Activated naive CD4-positive, alpha-beta T cell treated with anti-CD3 and anti-CD28 coated beads for 36 hours (primary cell): ENCODE data around the gene DNAJC30. TPM values are rescaled to one million over a fixed set of nuclear protein-coding genes. Genes with fewer than 3 reads are reported as not detected.
"Not testable (repeated sequence)": the region's sequence is repeated elsewhere in the genome, so short reads cannot be mapped to it uniquely, and the experiment has no call there.

Source experiments
- CTCF ChIA-PET: fragments of 350-600 bp; sonication (Branson Sonifier 250); formaldehyde crosslinking; loops from one replicate; lab custom pipeline; 2021; ENCODE audit warnings: antibody characterized with exemption; lab: Charles Lee
- DNase-seq: peaks from one replicate; pipeline ENCODE4 v3.0.0-alpha.2; 2020
- H3K27ac Mint-ChIP-seq: one replicate; pipeline ENCODE4 v1.8.0; 2021; ENCODE audit warnings: mild to moderate bottlenecking, mixed read lengths
- H3K27me3 Mint-ChIP-seq: one replicate; pipeline ENCODE4 v1.8.0; 2021; ENCODE audit warnings: low read depth, mixed read lengths
- H3K36me3 Mint-ChIP-seq: one replicate; pipeline ENCODE4 v1.8.0; 2021; ENCODE audit warnings: low read depth, mixed read lengths
- H3K4me1 Mint-ChIP-seq: one replicate; pipeline ENCODE4 v1.8.0; 2021; ENCODE audit warnings: low read depth, mixed read lengths
- H3K4me3 Mint-ChIP-seq: one replicate; pipeline ENCODE4 v1.8.0; 2021; ENCODE audit warnings: mild to moderate bottlenecking, moderate library complexity, mixed read lengths
- H3K9me3 Mint-ChIP-seq: one replicate; pipeline ENCODE4 v1.8.0; 2021; ENCODE audit warnings: mixed read lengths
- intact Hi-C: fragments of 100-400 bp; cut with micrococcal nuclease; formaldehyde crosslinking; loops from one replicate; pipeline ENCODE4 v1.15.1; 2023
- total RNA-seq, 2 experiments: library from RNA; stranded (reverse); gene quantifications; one replicate each; pipeline ENCODE4 v1.2.3, GENCODE V29; 2021

DNAJC30 gene
- total RNA-seq, 2 experiments from 2014 or later = 4.2 to 4.4 TPM

DNA sequence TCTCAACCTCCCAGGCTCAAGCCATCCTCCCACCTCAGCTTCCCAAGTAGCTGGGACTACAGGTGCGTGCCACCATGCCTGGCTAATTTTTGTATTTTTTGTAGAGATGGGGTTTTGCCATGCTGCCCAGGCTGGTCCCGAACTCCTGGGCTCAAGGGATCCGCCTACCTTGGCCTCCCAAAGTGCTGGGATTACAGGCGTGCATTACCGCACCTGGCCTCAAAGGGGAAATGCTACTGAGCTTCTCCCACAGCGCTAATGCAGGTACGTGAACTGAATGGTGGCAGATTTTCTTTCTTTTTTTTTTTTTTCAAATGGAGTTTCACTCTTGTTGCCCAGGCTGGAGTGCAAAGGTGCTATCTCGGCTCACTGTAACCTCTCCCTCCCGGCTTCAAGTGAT is 7.2 kb downstream of the DNAJC30 start:
- Mint-ChIP-seq H3K4me1 (peaks cover 13% of the 10 kb centered on the region), H3K36me3 (peaks cover 21% of the 10 kb centered on the region)
- DNase-seq, intact Hi-C loops, H3K4me3 Mint-ChIP-seq, H3K27me3 Mint-ChIP-seq, H3K9me3 Mint-ChIP-seq, H3K27ac Mint-ChIP-seq: not testable (repeated sequence)
- CTCF ChIA-PET = interaction anchor here (1.3 kb wide), 1 partner anchor 25 kb away, joined by 4 read pairs; no protein-coding TSS in a partner anchor

DNA sequence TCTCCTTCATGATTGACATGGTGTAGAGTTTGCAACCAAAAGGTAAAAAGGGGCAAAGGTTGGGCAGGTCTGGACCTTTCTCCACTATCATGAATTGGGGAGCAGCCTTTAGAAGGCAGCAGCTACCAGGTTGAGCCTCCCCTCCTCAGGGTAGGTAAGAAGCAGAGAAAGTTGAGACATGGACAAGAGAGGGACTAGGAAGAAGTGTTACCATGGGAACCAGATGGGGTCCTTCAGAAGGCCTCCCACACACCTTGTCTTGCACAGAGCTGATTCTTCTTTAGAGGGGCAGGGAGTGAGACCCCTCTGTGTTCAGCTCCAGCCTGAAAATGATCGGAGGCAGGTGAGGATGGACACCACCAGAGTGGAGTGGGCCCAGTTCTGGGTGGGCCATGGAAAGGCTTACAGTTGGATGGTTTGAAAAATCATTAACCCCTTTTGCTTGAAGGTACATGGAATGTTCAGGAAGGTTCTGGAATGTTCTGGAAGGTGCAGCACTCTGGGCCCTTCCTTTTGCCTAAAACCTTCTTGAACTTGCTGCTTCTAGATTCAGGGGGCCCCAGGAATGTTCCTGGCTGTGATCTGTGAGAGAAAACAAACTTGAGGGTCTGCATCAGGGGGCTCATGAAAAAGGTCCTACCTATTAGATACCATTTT is 8.7 kb downstream of the DNAJC30 start:
- Mint-ChIP-seq H3K27ac (no peak overlapping the region), H3K9me3 (peaks cover 5% of the 10 kb centered on the region), H3K36me3 (peaks cover 18% of the 10 kb centered on the region), H3K27me3 (peaks cover 7% of the 10 kb centered on the region), H3K4me3 (no peak overlapping the region), H3K4me1 (peaks cover 3% of the 10 kb centered on the region)
- intact Hi-C loops = no loop called here
- DNase-seq = no peak
- CTCF ChIA-PET = interaction anchor here (1.3 kb wide), 1 partner anchor 26 kb away, joined by 4 read pairs; no protein-coding TSS in a partner anchor

DNA sequence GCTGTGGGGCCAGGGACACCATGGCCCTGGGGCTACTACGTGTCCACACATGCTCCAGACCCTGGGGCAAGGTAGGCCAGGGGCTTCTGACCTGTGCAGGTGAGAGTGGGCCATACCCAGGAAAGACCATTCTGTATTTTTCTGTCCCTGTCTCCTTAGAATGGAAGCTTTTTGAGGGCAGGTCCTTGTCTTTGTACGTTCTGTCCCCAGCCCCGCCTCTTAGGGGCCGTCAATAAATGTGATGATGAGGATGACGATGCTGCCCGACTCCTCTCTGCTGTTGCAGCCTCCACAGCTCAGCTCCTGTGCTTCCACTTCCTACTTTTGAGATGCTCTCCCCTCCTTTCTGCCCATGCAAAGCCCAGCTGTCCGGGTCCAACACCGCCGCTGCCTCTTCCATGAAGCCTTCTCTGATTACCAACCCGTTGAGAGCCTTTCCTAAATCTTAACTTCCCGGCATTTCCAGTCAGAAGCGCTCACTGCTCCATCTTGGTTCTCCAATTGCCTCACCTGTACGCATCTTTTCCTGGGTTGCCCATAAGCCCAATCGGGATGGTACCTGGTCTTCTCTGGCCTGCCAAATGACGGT is 11.3 kb downstream of the DNAJC30 start:
- no peak for DNase-seq
- Mint-ChIP-seq H3K4me1 (peaks cover 6% of the 10 kb centered on the region), H3K36me3 (no peaks in the 10 kb centered on the region), H3K9me3 (no peaks in the 10 kb centered on the region), H3K27ac (no peak overlapping the region), H3K27me3 (peaks cover 16% of the 10 kb centered on the region), H3K4me3 (no peak overlapping the region)
- CTCF ChIA-PET = interaction anchor here (1.2 to 1.5 kb wide), 2 partner anchors 65 kb away, joined by 3 to 4 read pairs; no protein-coding TSS in a partner anchor
- intact Hi-C loops = no loop called here

DNA sequence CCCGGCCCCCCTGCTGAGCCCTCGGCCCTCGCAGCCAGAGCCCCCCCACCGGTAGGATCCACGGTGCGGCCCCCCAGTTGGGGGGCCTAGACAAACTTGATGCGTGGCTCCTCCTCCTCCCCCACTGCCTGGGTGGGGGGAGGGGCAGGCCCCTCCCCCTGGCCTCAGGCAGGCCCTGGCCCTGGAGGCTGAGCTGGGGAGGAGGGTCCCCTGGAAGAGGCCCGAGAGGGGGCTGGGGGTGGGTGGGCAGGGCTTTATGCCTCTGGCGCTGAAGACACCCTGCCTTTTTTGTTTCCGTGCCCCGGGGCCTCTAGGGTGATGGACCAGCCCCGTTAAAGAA is 12.0 kb downstream of the DNAJC30 start:
- Mint-ChIP-seq H3K4me1 (peaks cover 6% of the 10 kb centered on the region), H3K36me3 (no peaks in the 10 kb centered on the region), H3K9me3 (no peaks in the 10 kb centered on the region), H3K4me3 (no peak overlapping the region), H3K27me3 (peaks cover 16% of the 10 kb centered on the region), H3K27ac (no peak overlapping the region)
- DNase-seq = no peak
- intact Hi-C loops = no loop called here
- CTCF ChIA-PET = interaction anchor here (0.5 to 1.5 kb wide), 2 partner anchors 64 to 136 kb away, joined by 3 to 4 read pairs; no protein-coding TSS in a partner anchor

DNA sequence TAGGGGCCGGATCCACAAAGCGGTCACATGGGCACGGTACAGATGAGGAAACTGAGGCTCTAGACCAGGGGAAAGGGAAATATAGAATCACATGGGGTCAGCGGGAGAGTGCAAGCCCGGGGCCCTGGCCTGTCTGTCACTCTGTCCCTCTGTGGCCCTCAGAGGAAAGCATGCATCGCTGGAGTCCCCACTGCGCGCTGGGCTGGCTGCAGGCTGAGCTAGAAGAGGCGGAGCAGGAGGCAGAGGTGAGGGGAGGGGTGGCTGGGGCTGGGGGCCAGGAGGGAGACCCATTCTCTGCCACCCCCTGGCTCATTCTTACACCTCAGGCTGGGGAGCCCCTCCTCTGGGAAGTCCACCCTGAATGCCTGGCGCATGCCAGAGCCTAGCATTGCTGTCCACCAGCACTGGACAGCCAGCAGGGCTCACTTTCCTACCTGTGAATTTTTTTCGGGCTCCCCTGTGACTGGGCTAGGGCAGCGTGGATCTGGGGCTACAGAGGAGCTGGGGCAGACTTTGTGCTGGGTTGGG is 13.3 kb downstream of the DNAJC30 start:
- Mint-ChIP-seq H3K9me3 (no peaks in the 10 kb centered on the region), H3K4me3 (no peak overlapping the region), H3K36me3 (no peaks in the 10 kb centered on the region), H3K27me3 (peaks cover 18% of the 10 kb centered on the region), H3K4me1 (peaks cover 8% of the 10 kb centered on the region), H3K27ac (no peak overlapping the region)
- CTCF ChIA-PET = interaction anchor here (2.2 kb wide), 1 partner anchor 63 kb away, joined by 11 read pairs; no protein-coding TSS in a partner anchor
- DNase-seq = no peak
- intact Hi-C loops = loop anchor here (5.0 kb wide), 1 partner anchor 172 kb away; the partner anchor contains the start of gene METTL27

DNA sequence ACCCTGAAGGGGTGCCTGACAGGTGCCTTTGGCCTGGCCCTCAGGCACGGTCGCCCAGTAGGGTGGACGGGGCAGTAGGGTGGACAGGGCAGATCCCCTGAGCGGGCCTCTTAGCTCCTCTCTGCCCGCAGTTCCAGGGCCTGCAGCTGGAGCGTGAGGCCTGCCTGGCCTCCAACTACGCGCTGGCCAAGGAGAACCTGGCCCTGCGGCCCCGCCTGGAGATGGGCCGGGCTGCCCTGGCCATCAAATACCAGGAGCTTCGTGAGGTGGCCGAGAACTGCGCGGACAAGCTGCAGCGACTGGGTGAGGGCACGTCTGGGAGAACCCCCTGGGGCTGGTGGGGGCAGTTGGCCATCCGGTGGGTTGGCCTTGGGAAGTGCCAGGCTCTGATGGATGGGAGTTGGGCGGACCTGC is 14.0 kb downstream of the DNAJC30 start:
- H3K4me1 Mint-ChIP-seq = peaks cover 8% of the 10 kb centered on the region
- no peaks in the 10 kb centered on the region for H3K9me3 Mint-ChIP-seq
- CTCF ChIA-PET = interaction anchor here (1.5 to 2.2 kb wide), 3 partner anchors 22 to 64 kb away, joined by 4 to 11 read pairs (median 8); no protein-coding TSS in a partner anchor
- intact Hi-C loops = loop anchor here (5.0 kb wide), 1 partner anchor 173 kb away; the partner anchor contains the start of gene METTL27
- no peaks in the 10 kb centered on the region for H3K36me3 Mint-ChIP-seq
- no peak overlapping the region for H3K27ac Mint-ChIP-seq
- peaks cover 22% of the 10 kb centered on the region for H3K27me3 Mint-ChIP-seq
- H3K4me3 Mint-ChIP-seq = no peak overlapping the region
- no peak for DNase-seq

DNA sequence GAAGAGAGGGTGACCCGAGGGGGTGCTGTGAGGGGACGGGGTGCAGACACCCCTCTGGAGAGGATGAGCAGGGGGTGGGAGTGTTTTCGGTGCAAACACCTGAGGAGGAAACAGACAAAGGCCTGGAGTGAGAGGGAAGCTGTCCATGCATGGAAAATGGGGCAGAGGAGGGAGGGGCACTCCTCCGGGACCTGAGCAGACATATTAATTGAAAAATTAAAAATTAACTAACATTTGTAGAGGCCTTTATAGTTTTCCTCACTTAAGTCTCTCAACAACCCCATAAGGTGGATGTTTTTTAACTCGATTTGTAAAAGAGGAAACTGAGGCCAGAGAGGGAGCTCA is 14.4 kb downstream of the DNAJC30 start:
- H3K9me3 Mint-ChIP-seq = no peaks in the 10 kb centered on the region
- CTCF ChIA-PET = interaction anchor here (1.1 to 2.2 kb wide), 5 partner anchors 22 to 82 kb away, joined by 3 to 11 read pairs (median 4); no protein-coding TSS in a partner anchor

DNA sequence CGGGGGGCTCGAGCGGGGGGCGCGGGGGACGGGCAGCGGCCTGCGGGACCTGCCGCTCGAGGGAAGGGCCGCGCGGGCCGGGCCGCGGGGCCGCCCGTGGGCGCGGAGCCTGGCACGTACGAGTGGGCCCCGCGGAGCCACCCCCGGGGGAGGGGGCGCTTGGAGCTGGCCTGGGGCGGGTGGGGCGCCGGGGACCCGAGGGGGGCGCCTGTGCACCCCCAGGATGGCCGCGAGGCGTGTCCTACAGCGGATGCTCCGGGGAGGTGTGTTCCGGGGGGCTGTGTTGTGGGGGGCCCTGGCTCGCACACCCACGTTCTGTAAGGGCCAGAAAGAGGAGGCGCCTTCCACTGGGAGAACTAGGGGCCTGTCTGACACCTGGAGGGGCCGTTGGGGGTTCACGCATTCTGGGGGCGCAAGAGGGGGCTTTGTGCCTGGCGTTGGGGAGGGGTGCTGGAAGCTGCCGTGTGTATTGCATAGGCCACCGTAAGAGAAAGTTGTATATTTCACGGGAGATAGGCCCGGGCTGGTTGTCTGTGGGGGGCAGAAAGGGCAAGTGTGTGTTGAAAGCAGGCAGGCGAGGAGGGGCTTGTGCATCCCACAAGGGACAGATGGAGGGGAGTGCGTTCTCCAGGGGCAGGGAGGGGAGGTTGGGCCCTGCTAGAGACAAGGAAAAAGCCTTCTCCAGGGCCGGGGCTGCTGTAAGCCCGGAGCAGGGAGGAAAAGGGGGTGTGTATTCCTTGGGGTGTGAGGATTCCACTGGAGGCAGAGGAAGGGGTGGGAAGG is 15.0 kb downstream of the DNAJC30 start:
- H3K4me3 Mint-ChIP-seq = peak overlapping the region; percentile 47
- no peak for DNase-seq
- H3K4me1 Mint-ChIP-seq = peaks cover 8% of the 10 kb centered on the region
- no peaks in the 10 kb centered on the region for H3K36me3 Mint-ChIP-seq
- peaks cover 29% of the 10 kb centered on the region for H3K27me3 Mint-ChIP-seq
- CTCF ChIA-PET = interaction anchor here (0.7 to 2.2 kb wide), 12 partner anchors 10 to 81 kb away, joined by 3 to 11 read pairs (median 4); no protein-coding TSS in a partner anchor
- peaks cover under 1% of the 10 kb centered on the region for H3K9me3 Mint-ChIP-seq
- H3K27ac Mint-ChIP-seq = no peak overlapping the region
- intact Hi-C loops = loop anchor here (5.0 kb wide), 1 partner anchor 174 kb away; the partner anchor contains the start of gene METTL27

More for the DNA sequence above, 14.4 kb downstream of the DNAJC30 start:
- H3K36me3 Mint-ChIP-seq = no peaks in the 10 kb centered on the region
- H3K27ac Mint-ChIP-seq = no peak overlapping the region
- H3K27me3 Mint-ChIP-seq = peaks cover 25% of the 10 kb centered on the region
- no peak for DNase-seq
- intact Hi-C loops = loop anchor here (5.0 kb wide), 1 partner anchor 173 kb away; the partner anchor contains the start of gene METTL27
- H3K4me3 Mint-ChIP-seq = no peak overlapping the region
- H3K4me1 Mint-ChIP-seq = peaks cover 8% of the 10 kb centered on the region

DNA sequence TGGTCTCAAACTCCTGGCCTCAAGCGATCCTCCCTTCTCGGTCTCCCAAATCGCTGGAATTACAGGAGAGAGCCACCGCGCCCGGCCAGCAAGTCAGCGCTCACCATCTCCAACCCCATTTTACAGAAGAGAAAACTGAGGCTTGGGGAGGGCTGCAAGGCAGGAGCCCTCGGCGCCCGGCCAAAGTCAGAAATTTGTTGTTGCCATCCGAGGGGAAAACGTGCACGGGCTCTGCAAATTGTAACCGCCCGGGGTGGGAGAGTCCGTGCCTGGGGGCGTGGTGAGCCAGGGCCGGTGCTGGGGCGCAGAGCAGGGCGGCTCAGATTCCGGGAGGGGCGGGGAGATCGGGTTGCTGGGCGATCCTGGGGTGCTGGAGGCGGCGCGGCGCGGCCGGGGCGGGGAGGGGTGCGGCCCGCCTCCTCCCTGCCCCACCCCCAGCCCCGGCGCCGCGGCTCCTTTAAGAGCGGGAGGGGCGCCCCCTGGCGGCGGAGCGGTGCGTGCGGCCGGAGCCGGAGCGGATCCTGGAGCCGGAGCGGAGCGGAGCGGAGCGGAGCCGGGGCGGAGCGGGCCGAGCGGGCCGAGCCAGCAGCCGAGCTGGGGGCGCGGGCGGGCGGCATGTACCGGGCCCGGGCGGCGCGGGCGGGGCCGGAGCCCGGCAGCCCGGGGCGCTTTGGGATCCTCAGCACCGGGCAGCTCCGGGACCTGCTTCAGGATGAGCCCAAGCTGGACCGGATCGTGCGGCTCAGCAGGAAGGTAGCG is 15.7 kb downstream of the DNAJC30 start, which contains the start of gene VPS37D:
Gene VPS37D (plus strand): TSS at position 488 of the 759 bp plus-strand sequence. CDS start 128 bp downstream, at position 616.
- intact Hi-C loops = loop anchor here (1.0 to 5.0 kb wide), 7 partner anchors 16 to 175 kb away; partner anchors contain the start of genes ABHD11, BUD23, DNAJC30 and METTL27
- no peaks in the 10 kb centered on the region for H3K36me3 Mint-ChIP-seq
- H3K4me3 Mint-ChIP-seq = peak within 1 kb of the TSS; percentile 63
- CTCF ChIA-PET = interaction anchor here (0.7 to 2.2 kb wide), 13 partner anchors 11 to 80 kb away, joined by 3 to 11 read pairs (median 4); no protein-coding TSS in a partner anchor
- peaks cover 6% of the 10 kb centered on the region for H3K9me3 Mint-ChIP-seq
- DNase-seq = peak; percentile 91
- H3K4me1 Mint-ChIP-seq = peaks cover 8% of the 10 kb centered on the region
- H3K27ac Mint-ChIP-seq = no peak within 1 kb of the TSS
- H3K27me3 Mint-ChIP-seq = peaks cover 34% of the 10 kb centered on the region

DNA sequence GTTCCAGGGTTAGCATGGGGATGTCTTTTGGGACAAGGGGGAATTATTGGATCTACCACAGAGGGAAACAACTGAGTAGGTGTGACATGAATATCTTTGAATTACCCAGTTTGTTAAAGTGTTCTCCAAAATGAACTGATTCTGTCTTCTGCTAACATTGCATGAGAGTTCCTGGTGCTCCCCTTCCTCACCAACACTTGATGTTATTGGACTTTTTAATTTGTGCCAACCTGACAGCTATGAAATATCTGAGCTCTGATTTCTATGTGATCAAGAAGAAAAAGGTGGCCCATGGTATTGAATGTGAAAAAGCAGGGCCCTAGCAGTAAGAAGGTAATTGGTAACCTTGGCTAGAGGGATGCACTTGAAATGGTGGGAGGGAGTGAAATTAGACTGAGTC is 20.2 kb downstream of the DNAJC30 start:
- peaks cover 6% of the 10 kb centered on the region for H3K9me3 Mint-ChIP-seq
- H3K27ac Mint-ChIP-seq = no peak overlapping the region
- no peaks in the 10 kb centered on the region for H3K36me3 Mint-ChIP-seq
- peaks cover 4% of the 10 kb centered on the region for H3K4me1 Mint-ChIP-seq
- intact Hi-C loops = no loop called here
- DNase-seq = no peak
- no peak overlapping the region for H3K4me3 Mint-ChIP-seq
- H3K27me3 Mint-ChIP-seq = peaks cover 22% of the 10 kb centered on the region
- CTCF ChIA-PET = interaction anchor here (2.3 kb wide), 1 partner anchor 56 kb away, joined by 9 read pairs; no protein-coding TSS in a partner anchor

DNA sequence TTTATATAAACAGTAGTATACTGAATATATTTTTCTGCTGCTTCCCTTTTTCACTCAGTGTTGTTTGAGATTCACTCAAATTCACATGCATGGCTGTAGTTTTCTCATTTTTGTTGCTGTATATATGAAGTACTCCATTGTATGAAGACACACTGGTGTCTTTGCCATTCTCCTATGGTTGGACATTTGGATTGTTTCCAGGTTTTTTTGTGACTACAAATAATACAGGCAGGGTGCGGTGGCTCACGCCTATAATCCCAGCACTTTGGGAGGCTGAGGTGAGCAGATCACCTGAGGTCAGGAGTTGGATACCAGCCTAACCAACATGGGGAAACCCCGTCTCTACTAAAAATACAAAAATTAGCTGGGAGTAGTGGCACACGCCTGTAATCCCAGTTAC is 22.7 kb downstream of the DNAJC30 start:
- H3K36me3 Mint-ChIP-seq, H3K27ac Mint-ChIP-seq, H3K9me3 Mint-ChIP-seq, intact Hi-C loops, H3K4me3 Mint-ChIP-seq, DNase-seq, H3K4me1 Mint-ChIP-seq: not testable (repeated sequence)
- CTCF ChIA-PET = interaction anchor here (0.7 kb wide), 1 partner anchor 39 kb away, joined by 3 read pairs; no protein-coding TSS in a partner anchor
- peaks cover 20% of the 10 kb centered on the region for H3K27me3 Mint-ChIP-seq
